ENCODE data around the gene IFIT1.
"Not testable (repeated sequence)": the region's sequence is repeated elsewhere in the genome, so short reads cannot be mapped to it uniquely, and the experiment has no call there.

IFIT1 gene

DNA sequence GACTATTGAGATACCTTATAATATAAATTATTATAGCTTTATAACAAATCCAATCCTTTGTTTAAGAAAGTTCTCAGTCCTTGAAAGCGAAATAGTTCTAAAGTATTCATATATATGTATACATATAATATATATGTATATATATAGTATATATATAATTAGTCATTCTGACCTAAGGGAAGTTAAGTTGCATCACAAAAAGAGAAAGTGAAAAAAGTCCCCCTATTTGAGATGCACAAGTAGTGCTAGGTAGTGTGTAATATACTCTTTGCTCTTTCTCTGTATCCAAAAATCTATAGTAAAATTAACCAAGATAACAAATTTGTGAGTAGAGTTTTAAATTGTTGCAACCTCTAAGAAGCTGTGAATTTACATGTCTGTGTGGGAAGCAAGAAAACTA, 27.9 kb upstream of the IFIT1 start:
- DNase-seq (ENCODE audit: low spot score) = no peak

- DNase-seq (ENCODE audit: low spot score) = no peak
These were observed 24.9 kb upstream of the IFIT1 start for GRCh38 chr10:89367529-89367928.

DNA sequence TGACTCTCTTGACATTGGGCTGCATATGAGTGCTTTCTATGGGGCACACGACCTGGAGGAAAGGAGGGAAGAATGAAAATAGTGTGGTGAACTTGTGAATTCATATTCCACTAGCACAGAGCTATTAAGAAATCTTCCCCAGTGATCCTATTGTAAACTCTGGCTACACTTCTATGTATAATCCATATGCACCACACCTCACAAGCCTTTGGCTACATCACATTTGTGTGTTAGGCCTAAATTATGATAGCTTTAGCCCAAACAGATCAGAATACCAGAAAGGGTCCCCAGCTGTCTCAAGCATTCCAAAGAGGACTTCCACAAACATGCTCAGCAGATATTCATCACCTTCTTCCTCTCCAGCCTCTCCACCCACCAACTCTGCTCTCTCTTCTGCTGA, 24.3 kb upstream of the IFIT1 start:
- DNase-seq (ENCODE audit: low spot score) = no peak

GRCh38 chr10:89369156-89370105, 23.0 kb upstream of the IFIT1 start:
- DNase-seq (ENCODE audit: low spot score) = peak; percentile 60

GRCh38 chr10:89371079-89371478, 21.3 kb upstream of the IFIT1 start:
- DNase-seq (ENCODE audit: low spot score) = peak; percentile 51

GRCh38 chr10:89371987-89372386, 20.4 kb upstream of the IFIT1 start:
- peak; percentile 49 for DNase-seq (ENCODE audit: low spot score)

- peak; percentile 89 for DNase-seq (ENCODE audit: low spot score)
These were observed 18.3 kb upstream of the IFIT1 start for GRCh38 chr10:89373916-89374711.

- peak; percentile 77 for DNase-seq (ENCODE audit: low spot score)
These were observed 17.7 kb upstream of the IFIT1 start for GRCh38 chr10:89374713-89375141.

DNA sequence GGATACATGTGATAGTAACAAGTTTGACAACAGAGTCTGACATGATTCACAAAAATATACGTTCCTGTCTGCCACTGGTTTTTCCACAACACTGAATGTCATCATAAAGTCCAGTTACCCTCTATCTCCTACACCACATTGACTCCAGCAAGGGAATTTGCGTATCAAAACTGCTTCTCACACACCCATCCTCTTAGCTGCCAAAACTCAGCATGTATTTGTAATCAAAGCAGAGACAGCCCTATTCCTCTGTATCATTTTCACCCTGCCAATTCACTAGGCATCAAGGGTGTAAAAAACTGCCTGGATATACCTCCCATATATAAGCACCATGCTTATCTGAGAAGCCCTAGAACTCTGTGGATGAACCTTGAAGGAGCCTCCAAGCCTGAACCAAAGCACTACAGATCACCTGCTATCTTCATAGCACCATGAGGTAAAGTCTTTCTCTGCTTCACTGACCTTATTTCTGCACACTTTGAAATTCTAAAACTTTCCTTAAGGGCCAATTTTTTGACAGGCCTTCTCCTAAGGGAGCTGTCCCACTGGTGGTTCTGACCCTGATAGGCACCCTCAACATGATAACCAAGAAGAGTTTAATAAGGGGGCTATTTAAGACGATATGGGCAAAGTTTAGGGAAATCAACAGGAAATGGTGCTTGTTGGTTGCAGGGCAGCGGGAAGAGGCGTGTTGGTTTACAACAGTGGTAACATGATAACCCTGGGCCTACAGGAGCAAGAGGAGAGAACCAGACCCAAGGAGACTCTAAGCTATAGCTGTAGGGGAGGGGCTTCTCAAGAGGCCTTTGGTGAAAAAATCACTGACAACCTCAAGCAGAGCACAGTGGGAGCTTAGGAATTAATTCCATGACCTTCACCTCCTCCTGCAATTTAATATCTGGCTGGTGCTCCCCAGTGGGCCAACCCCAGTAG, 14.5 kb upstream of the IFIT1 start, which contains the start of gene IFIT1B:
Gene IFIT1B (plus strand): TSS at position 352 of the 933 bp plus-strand sequence. CDS start 80 bp downstream, at position 432.
- peak; percentile 91 for DNase-seq (ENCODE audit: low spot score)

GRCh38 chr10:89379103-89379502, 13.3 kb upstream of the IFIT1 start:
- peak; percentile 33 for DNase-seq (ENCODE audit: low spot score)

DNA sequence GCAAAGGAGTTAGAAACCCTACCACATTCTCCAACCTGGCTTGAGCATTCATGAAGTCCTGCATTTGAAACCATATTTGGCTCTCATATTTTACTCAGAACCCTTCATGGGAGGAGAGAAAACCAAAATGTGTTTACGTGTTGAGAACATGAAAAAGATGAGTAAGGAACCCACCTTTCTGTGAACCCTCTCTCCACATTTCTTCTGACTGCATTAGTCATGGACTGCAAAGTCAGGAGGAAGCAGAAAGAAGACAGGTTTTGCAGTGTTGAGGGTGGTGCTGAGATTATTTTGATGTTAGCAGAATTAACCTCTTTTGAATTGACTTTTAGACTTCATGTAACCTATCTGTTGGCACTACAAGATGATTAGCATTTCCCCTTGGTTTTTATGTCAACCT, 9.7 kb upstream of the IFIT1 start:
- no peak for DNase-seq (ENCODE audit: low spot score)

GRCh38 chr10:89384474-89385340, 7.7 kb upstream of the IFIT1 start:
- DNase-seq (ENCODE audit: low spot score) = no peak

DNA sequence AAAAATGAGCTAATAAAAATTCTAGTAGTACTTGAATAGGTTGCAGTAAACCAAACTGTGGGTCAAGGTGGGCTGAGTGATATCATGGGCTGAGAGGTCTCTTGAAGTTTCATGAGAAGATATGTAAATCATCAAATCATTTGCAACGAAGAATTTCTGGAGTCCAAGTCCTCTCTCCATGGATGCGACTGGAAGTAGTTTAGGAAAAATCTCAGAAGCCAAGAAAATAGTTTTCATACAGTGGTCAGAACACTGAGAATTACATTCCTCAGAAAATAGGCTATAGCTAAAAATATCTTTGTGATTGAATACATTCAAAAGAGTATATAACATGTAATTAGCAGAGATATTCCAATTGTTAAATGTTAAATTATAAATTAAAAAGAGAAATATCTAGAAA, 3.6 kb upstream of the IFIT1 start:
- DNase-seq (ENCODE audit: low spot score) = no peak

DNA sequence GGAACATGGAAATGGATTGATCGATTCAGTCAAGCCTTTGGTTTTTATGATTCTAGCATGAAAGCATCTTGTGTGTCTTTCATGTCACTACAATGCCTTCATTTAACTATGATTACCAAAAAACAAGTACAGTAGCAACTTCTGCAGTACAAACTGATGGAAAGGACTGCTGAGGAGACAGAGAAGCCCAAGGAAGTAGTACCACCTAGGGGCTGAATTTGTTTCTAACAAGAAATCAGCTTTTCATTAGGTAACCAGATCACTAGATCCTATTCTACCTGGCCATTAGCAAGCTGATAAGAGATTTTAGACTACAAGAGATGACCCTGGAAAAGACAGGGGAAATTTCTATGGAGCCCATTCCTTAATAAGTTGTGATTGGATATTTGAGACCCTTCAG, 3.2 kb upstream of the IFIT1 start:
- DNase-seq (ENCODE audit: low spot score) = peak; percentile 47

DNA sequence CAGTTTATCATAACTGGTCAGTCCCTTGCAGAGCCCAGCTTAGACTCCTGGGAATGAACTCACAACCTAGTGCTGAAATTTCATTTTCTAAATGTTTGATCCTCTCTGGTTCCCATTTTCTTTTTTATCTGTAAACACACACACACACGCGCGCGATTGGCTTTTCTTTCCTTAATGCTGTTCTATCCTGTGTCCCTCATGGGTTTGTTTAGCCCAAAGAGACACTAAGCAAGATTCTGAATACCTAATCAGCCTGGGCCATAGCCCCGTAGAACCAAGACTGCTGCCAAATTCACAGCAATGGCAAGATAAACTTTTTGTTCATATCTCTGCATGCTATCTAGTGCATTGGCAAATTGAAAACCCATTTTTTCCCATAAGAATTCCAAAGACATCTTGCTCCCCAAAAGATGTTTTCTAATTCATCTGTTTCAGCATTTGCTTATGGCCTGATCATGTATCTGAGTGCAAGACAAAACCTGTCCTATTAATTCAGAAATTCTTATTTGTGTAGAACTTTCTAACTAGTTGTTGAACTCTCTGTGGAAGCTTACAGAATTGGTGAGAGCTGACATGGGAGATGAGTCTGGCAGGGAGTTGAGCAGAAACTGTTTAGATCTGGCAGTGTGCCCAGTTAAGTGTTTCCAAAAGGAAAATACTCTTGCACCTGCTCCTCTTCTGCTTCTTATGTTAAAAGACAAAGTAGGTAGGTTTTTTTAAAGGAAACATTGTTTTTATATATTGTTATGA, 1.8 kb upstream of the IFIT1 start:
- DNase-seq (ENCODE audit: low spot score) = peak; percentile 66

GRCh38 chr10:89391226-89391576, 1.2 kb upstream of the IFIT1 start:
- DNase-seq (ENCODE audit: low spot score) = not testable (repeated sequence)

DNA sequence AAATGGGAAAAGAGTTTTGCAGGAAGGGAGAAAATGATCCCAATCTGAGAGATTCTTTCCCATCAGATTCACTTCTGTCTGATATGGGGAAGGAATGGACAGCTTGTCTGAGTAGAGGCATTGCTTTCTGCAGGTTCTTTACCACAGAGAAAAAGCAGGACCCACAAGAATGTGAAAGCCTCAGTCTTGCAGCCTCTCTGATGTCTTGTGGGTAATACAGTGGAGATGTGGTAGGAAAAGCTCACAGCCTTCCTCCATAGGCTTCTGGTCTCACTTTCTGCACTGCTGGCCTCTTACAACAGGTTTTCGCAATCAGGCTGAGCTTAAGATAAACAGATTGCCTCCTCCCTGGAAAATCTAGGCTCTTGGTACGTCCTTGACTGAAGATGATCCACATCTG, 551 bp downstream of the IFIT1 start:
- no peak for DNase-seq (ENCODE audit: low spot score)

DNA sequence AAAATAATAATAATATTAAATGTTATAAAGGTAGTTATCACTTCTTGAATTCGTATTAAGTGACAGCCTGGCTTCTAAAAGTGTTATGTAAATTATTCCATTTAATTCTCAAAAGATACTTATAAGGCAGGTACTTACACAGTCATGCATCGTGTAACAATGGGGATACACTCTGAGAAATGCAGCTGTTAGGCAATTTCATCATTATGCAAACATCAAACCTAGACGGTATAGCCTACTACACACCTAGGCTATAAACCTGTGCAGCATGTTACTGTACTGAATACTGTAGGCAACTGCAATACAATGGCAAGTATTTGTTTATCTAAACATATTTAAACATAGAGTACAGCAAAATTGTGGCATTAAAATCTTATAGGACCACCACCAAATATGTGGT, 1.5 kb downstream of the IFIT1 start:
- DNase-seq (ENCODE audit: low spot score) = no peak

DNA sequence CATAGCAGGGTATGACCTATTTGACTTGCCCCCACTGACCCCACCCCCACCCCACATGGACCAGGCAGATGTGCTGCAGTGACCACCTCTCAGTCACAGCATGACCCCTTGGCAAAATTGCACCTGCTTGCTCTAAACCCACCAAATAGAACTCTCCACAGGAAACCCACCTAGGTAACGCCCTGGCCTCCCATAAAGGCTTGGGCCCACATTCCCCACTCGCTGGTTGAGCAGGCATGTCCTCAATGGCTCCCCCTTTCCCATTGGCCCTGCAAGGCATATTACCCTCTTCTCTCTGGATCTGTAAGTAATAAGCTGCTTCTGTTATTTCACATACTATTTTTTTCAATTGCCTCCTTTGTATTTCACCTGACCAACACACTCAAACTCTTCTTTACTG, 2.7 kb downstream of the IFIT1 start:
- no peak for DNase-seq (ENCODE audit: low spot score)

Measured in hematopoietic multipotent progenitor cell treated with erythropoietin and hydrocortisone succinate and interleukin-3 and kit ligand, for 15 days (in vitro differentiated cells).